HepG2 (cell line): ENCODE results near the gene AKR1A1. TPM values are rescaled to one million over a fixed set of nuclear protein-coding genes. Genes with fewer than 3 reads are reported as not detected.

Experiments
- ATAC-seq: fragments of 200-7000 bp; cut with Tn5 transposase; 3 replicates; pipeline ENCODE4 v1.9.1; 2020; ENCODE audit warnings: mild to moderate bottlenecking, moderate library complexity
- BruUV-seq: library from RNA; stranded (reverse); fragments of 400-500 nt; replicated peaks from 2 replicates; lab custom pipeline; 2021; lab: Mats Ljungman, UMichigan
- CTCF ChIA-PET: fragments of 300-600 bp; formaldehyde crosslinking; extraction: SDS; loops from one replicate; lab custom pipeline; 2021; ENCODE audit warnings: low total read pairs, inconsistent platforms, low intra/inter-chr PET ratio; lab: Yijun Ruan, JAX
- POLR2A ChIA-PET: fragments of 350-600 bp; sonication (Branson Sonifier 250); formaldehyde crosslinking; loops from one replicate; lab custom pipeline; 2020; ENCODE audit warnings: antibody characterized with exemption, inconsistent platforms; lab: Yijun Ruan, JAX
- DNase-seq: peaks from one replicate; pipeline ENCODE4 v3.0.0-alpha.2; 2015; ENCODE audit warnings: low spot score
- FAIRE-seq: peaks from 3 replicates; lab custom pipeline; 2011; peaks lifted over from hg19 to GRCh38; lab: Jason Lieb, UNC
- H2AFZ ChIP-seq: one replicate; pipeline ENCODE4 v1.6.1; 2011; ENCODE audit warnings: low read length, inconsistent platforms
- H3K27ac ChIP-seq: fragments of 300-600 bp; 3 replicates; pipeline ENCODE4 v1.8.0; 2011; ENCODE audit warnings: mixed run types, mild to moderate bottlenecking, mixed read lengths, low read length, inconsistent platforms; ENCODE audit not compliant: insufficient read depth; ENCODE audit errors: extremely low read length
- H3K27me3 ChIP-seq, 2 experiments: fragments of 200-600 bp in 1 of 2; 2 replicates in 1 of 2; 3 replicates in 1 of 2; pipeline versions ENCODE4 v1.6.0 to v1.8.0; 2011; ENCODE audit warnings: low read length in 2 of 2, mild to moderate bottlenecking in 2 of 2, moderate library complexity in 2 of 2, inconsistent platforms in 1 of 2; ENCODE audit not compliant: insufficient read depth in 2 of 2, control insufficient read depth in 1 of 2
- H3K36me3 ChIP-seq, 2 experiments: fragments of 200-600 bp in 1 of 2; replicated peaks in 1 of 2; 2 replicates in 1 of 2; 3 replicates in 1 of 2; pipeline versions ENCODE4 v1.5.1 to v1.8.0; 2011; ENCODE audit warnings: low read length in 2 of 2, inconsistent platforms in 1 of 2; ENCODE audit not compliant: insufficient read depth in 2 of 2, control insufficient read depth in 1 of 2
- H3K4me1 ChIP-seq: 2 replicates; pipeline ENCODE4 v1.5.1; 2012; ENCODE audit warnings: low read length, inconsistent platforms; ENCODE audit not compliant: insufficient read depth
- H3K4me2 ChIP-seq: 2 replicates; pipeline ENCODE4 v1.6.0; 2011; ENCODE audit warnings: low read depth, low read length, inconsistent platforms
- H3K4me3 ChIP-seq, 3 experiments: fragments of 200-600 bp in 1 of 3; sonication (generic), shearing (Covaris generic) in 1 of 3; replicated peaks in 1 of 3; 2 replicates each; pipeline ENCODE4 v1.5.1; 2011 to 2016; ENCODE audit warnings: low read length in 3 of 3, inconsistent platforms in 2 of 3, low read depth in 2 of 3, mild to moderate bottlenecking in 2 of 3, control low read depth in 1 of 3, mixed read lengths in 1 of 3; ENCODE audit not compliant: insufficient read depth in 1 of 3
- H3K79me2 ChIP-seq: one replicate; pipeline ENCODE4 v1.6.1; 2011; ENCODE audit warnings: low read length, inconsistent platforms; ENCODE audit not compliant: insufficient read depth
- H3K9ac ChIP-seq: 2 replicates; pipeline ENCODE4 v1.6.0; 2011; ENCODE audit warnings: mild to moderate bottlenecking, low read depth, low read length, inconsistent platforms; ENCODE audit not compliant: insufficient read depth
- H3K9me3 ChIP-seq: 2 replicates; pipeline ENCODE4 v1.5.1; 2012; ENCODE audit warnings: mild to moderate bottlenecking, low read length
- H4K20me1 ChIP-seq: 2 replicates; pipeline ENCODE4 v1.6.0; 2011; ENCODE audit warnings: inconsistent platforms, mild to moderate bottlenecking, low read length, moderate library complexity; ENCODE audit not compliant: insufficient read depth
- AGO1 ChIP-seq: fragments of 200-400 bp; formaldehyde crosslinking; IDR thresholded peaks from 2 replicates; pipeline ENCODE4 v1.6.1; 2017; ENCODE audit warnings: mild to moderate bottlenecking, low read depth, low read length, moderate library complexity; ENCODE audit not compliant: poor library complexity, severe bottlenecking
- ARID2 ChIP-seq: sonication (generic); formaldehyde crosslinking; IDR thresholded peaks from 2 replicates; pipeline ENCODE4 v1.8.1; 2022; ENCODE audit warnings: mild to moderate bottlenecking, missing genetic modification reagents, borderline replicate concordance
- BORCS8-MEF2B ChIP-seq: sonication (generic); formaldehyde crosslinking; IDR thresholded peaks from 2 replicates; pipeline ENCODE4 v1.8.0; 2022; ENCODE audit warnings: mild to moderate bottlenecking, missing genetic modification reagents
- CENPT ChIP-seq: sonication (generic); formaldehyde crosslinking; IDR thresholded peaks from 2 replicates; pipeline ENCODE4 v1.8.0; 2022; ENCODE audit warnings: low read depth, mild to moderate bottlenecking, moderate library complexity, missing genetic modification reagents
- FOXA1 ChIP-seq, 2 experiments: fragments of 450-650 bp in 1 of 2; sonication (generic) in 1 of 2; formaldehyde crosslinking in 1 of 2; IDR thresholded peaks; 2 replicates each; pipeline versions ENCODE4 v1.4.0 to v1.6.1; 2016 to 2020; ENCODE audit warnings: missing genetic modification reagents in 1 of 2
- GABPA ChIP-seq, 2 experiments: IDR thresholded peaks; 2 replicates each; pipeline ENCODE4 v1.6.1; 2011 to 2016; ENCODE audit warnings: low read depth in 2 of 2, low read length in 1 of 2, missing biosample characterization in 1 of 2, missing genetic modification characterization in 1 of 2
- JUN ChIP-seq: sonication (generic); formaldehyde crosslinking; IDR thresholded peaks from 2 replicates; pipeline ENCODE4 v1.4.0; 2020; ENCODE audit warnings: mild to moderate bottlenecking, missing genetic modification reagents
- MIXL1 ChIP-seq: IDR thresholded peaks from 2 replicates; pipeline ENCODE4 v1.6.1; 2016
- PLRG1 ChIP-seq: fragments of 450-650 bp; conservative IDR thresholded peaks from 2 replicates; pipeline ENCODE4 v1.6.1; 2016
- POLR2A ChIP-seq, 2 experiments: IDR thresholded peaks; 2 replicates each; pipeline ENCODE4 v1.6.1; 2011; ENCODE audit warnings: low read depth in 2 of 2, low read length in 2 of 2, mild to moderate bottlenecking in 1 of 2, moderate library complexity in 1 of 2; ENCODE audit not compliant: insufficient read depth in 1 of 2
- POLR2AphosphoS2 ChIP-seq: IDR thresholded peaks from 2 replicates; pipeline ENCODE4 v1.6.1; 2011; ENCODE audit warnings: low read depth, low read length, improper control_type of control experiment
- POLR2G ChIP-seq: fragments of 200-400 bp; formaldehyde crosslinking; IDR thresholded peaks from 2 replicates; pipeline ENCODE4 v1.6.1; 2018; ENCODE audit warnings: mild to moderate bottlenecking, low read depth, low read length, moderate library complexity
- SAP130 ChIP-seq: IDR thresholded peaks from 2 replicates; pipeline ENCODE4 v1.6.1; 2016; ENCODE audit warnings: low read depth
- SMC3 ChIP-seq: IDR thresholded peaks from 2 replicates; pipeline ENCODE4 v1.6.1; 2011; ENCODE audit warnings: low read length, improper control_type of control experiment
- SNAPC2 ChIP-seq: sonication (generic); formaldehyde crosslinking; IDR thresholded peaks from 2 replicates; pipeline ENCODE4 v1.8.1; 2022; ENCODE audit warnings: mild to moderate bottlenecking, missing genetic modification reagents
- TARDBP ChIP-seq: sonication (generic); formaldehyde crosslinking; IDR thresholded peaks from 2 replicates; pipeline ENCODE4 v1.8.0; 2022; ENCODE audit warnings: mild to moderate bottlenecking, missing genetic modification reagents
- TGIF2 ChIP-seq: IDR thresholded peaks from 2 replicates; pipeline ENCODE4 v1.6.1; 2016; ENCODE audit warnings: control low read depth, missing compliant biosample characterization
- ZKSCAN1 ChIP-seq: fragments of 150-350 bp; IDR thresholded peaks from 2 replicates; pipeline ENCODE4 v1.6.1; 2014; ENCODE audit warnings: low read length
- ZNF207 ChIP-seq: fragments of 450-650 bp; IDR thresholded peaks from 2 replicates; pipeline ENCODE4 v1.6.1; 2016; ENCODE audit warnings: antibody characterized with exemption, borderline replicate concordance
- ZNF501 ChIP-seq: sonication (generic); formaldehyde crosslinking; IDR thresholded peaks from 2 replicates; pipeline ENCODE4 v1.5.1; 2020; ENCODE audit warnings: mild to moderate bottlenecking, moderate library complexity, missing genetic modification reagents
- ZSCAN22 ChIP-seq: sonication (generic); formaldehyde crosslinking; IDR thresholded peaks from 2 replicates; pipeline ENCODE4 v1.4.0; 2020; ENCODE audit warnings: mild to moderate bottlenecking, missing genetic modification reagents
- WGBS: methylation state at CpG from one replicate; pipeline ENCODE4 v1.1.6; 2017; ENCODE audit warnings: low lambda C conversion rate; 5-methylcytosine and 5-hydroxymethylcytosine counted together
- in situ Hi-C: cut with HindIII; loops from 2 replicates; pipeline ENCODE4 v1.10.0; 2017; ENCODE audit warnings: low pct_unique_long_range_greater_than_20kb; ENCODE audit not compliant: extremely low pct_ligation_motif_present
- intact Hi-C: fragments of 100-400 bp; cut with micrococcal nuclease; formaldehyde crosslinking; loops from one replicate; pipeline ENCODE4 v1.10.0; 2022; ENCODE audit not compliant: unreplicated experiment
- polyA plus RNA-seq, 8 experiments: library from polyadenylated mRNA; depleted of rRNA in 3 of 8; stranded (reverse) in 7 of 8; unstranded in 1 of 8; fragments of >200 nt; fragmentation: Illumina TruSeq in 4 of 8; extraction: Trizol in 4 of 8; gene quantifications; 2 replicates each; pipeline versions ENCODE4 v1.2.1 to v1.2.3, GENCODE V29; 2011 to 2016; ENCODE audit warnings: low read depth in 4 of 8, missing spikeins in 1 of 8, mixed read lengths in 1 of 8; ENCODE audit not compliant: insufficient read depth in 1 of 8
- total RNA-seq, 5 experiments: library from RNA; depleted of rRNA; stranded (reverse); fragments of >200 nt; fragmentation: Illumina TruSeq; extraction: Trizol; gene quantifications; 2 replicates each; pipeline ENCODE4 v1.2.3, GENCODE V29; 2016; ENCODE audit warnings: low read depth in 1 of 5
- TF ChIP-seq, protein P1 (sequence below): IDR thresholded peaks from 2 replicates; pipeline ENCODE4 v1.6.1; 2018; ENCODE audit warnings: missing genetic modification reagents, mild to moderate bottlenecking, missing compliant biosample characterization
- TF ChIP-seq, protein P2 (sequence below): IDR thresholded peaks from 2 replicates; pipeline ENCODE4 v1.6.1; 2016

AKR1A1 gene
- total and polyA plus RNA-seq, 2 of the 13 experiments (the other 11 are each of a cell fraction or from before 2014, with no cell fraction given), result 181 to 217 TPM

DNA sequence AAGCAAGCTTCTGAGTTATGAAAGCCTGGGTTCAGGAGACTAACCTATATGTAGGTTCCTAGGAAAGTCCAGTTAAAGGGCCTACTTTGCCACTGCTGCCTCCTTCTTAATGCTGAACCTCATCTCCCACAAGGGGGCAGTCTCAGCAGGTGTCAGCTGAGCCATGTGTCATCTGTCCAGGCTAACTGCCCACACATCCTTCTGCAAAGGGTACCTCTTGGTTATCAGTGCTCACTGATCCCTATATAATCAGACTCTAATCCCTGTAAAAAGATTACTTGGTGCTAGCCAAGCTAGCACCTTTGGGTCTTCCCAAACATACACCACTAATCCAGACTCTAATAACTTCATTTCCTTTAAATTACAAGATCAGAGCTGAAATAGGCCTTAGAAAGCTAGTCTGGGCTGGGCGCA is 38.0 kb upstream of the AKR1A1 start:
- no peaks in the 10 kb centered on the region for H3K27me3 ChIP-seq
- peak; percentile 40 for ATAC-seq
- peak; percentile 76 for DNase-seq
- FAIRE-seq, result peak; percentile 68
- no peak overlapping the region for H3K9ac ChIP-seq
- no peak overlapping the region for H3K27ac ChIP-seq
- peaks cover 38 to 76% of the 10 kb centered on the region in 2 experiments for H3K36me3 ChIP-seq
- 100% methylated on average over 1 of the region's 1 CpG for WGBS
- ChIA-PET CTCF (interaction anchor here (3.6 kb wide), 1 partner anchor 57 kb away, joined by 49 read pairs; no protein-coding TSS in a partner anchor), POLR2A (interaction anchor here (0.7 to 8.0 kb wide), 8 partner anchors 9 to 81 kb away, joined by 3 to 110 read pairs (median 12); partner anchors contain the start of genes CCDC163, MMACHC and PRDX1)
- no peak overlapping the region for H3K4me3 ChIP-seq
- H3K4me1 ChIP-seq, result peaks cover 59% of the 10 kb centered on the region
- H3K4me2 ChIP-seq, result no peak overlapping the region
- in situ Hi-C loops (loop anchor here (5.0 kb wide), 1 partner anchor 55 kb away; no protein-coding TSS in a partner anchor), intact Hi-C loops (loop anchor here (1.0 kb wide), 1 partner anchor 58 kb away; no protein-coding TSS in a partner anchor)
- BruUV-seq, result no TSS peak
- no peaks in the 10 kb centered on the region for H3K9me3 ChIP-seq
- H2AFZ ChIP-seq, result no peak overlapping the region
- H4K20me1 ChIP-seq, result peaks cover 48% of the 10 kb centered on the region
- H3K79me2 ChIP-seq, result peaks cover 29% of the 10 kb centered on the region
- TF ChIP-seq BORCS8-MEF2B (CRISPR knock-in tag), result peak; percentile 65; the same call in 1 of the 2 replicates
- peak; percentile 30; the same call in 1 of the 2 replicates for TF ChIP-seq ZKSCAN1
- TF ChIP-seq SAP130 (CRISPR knock-in tag), result peak; percentile 84
- peak; percentile 85; the same call in 1 of the 2 replicates for TF ChIP-seq POLR2AphosphoS2
- TF ChIP-seq, protein P1, sequence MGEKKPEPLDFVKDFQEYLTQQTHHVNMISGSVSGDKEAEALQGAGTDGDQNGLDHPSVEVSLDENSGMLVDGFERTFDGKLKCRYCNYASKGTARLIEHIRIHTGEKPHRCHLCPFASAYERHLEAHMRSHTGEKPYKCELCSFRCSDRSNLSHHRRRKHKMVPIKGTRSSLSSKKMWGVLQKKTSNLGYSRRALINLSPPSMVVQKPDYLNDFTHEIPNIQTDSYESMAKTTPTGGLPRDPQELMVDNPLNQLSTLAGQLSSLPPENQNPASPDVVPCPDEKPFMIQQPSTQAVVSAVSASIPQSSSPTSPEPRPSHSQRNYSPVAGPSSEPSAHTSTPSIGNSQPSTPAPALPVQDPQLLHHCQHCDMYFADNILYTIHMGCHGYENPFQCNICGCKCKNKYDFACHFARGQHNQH (CRISPR knock-in tag), result 0 out of 2 replicates have a peak, but pooled peaks have one; percentile 31
- TF ChIP-seq ARID2 (CRISPR knock-in tag), result 0 out of 2 replicates have a peak, but pooled peaks have one; percentile 36
- no peak for TF ChIP-seq ZNF501
- no peak for TF ChIP-seq FOXA1 (IDR thresholded peaks at IDR 0.05)
- 0 out of 2 replicates have a peak, but pooled peaks have one; percentile 12 for TF ChIP-seq FOXA1 (CRISPR knock-in tag; IDR thresholded peaks at IDR 0.05)
- 0 out of 2 replicates have a peak, but pooled peaks have one; percentile 30 for TF ChIP-seq SNAPC2
- TF ChIP-seq JUN (CRISPR knock-in tag), result 0 out of 2 replicates have a peak, but pooled peaks have one; percentile 37
- TF ChIP-seq ZSCAN22 (CRISPR knock-in tag), result 0 out of 2 replicates have a peak, but pooled peaks have one; percentile 38
- TF ChIP-seq CENPT (CRISPR knock-in tag), result no peak
- TF ChIP-seq TGIF2, result peak; percentile 98
- TF ChIP-seq MIXL1 (CRISPR knock-in tag), result 0 out of 2 replicates have a peak, but pooled peaks have one; percentile 27
- TF ChIP-seq TARDBP (CRISPR knock-in tag), result peak; percentile 48; the same call in 1 of the 2 replicates
- TF ChIP-seq GABPA (IDR thresholded peaks at IDR 0.05; ENCODE audit: low read depth, low read length), result no peak
- no peak for TF ChIP-seq GABPA (CRISPR knock-in tag; IDR thresholded peaks at IDR 0.05; ENCODE audit: low read depth)
- TF ChIP-seq POLR2A (IDR thresholded peaks at IDR 0.05; ENCODE audit: insufficient read depth in 1 of 2, low read depth in 2 of 2, low read length in 2 of 2), result peak in 1 of 2 experiments; percentile 64; a peak in 2 of 4 replicates
- TF ChIP-seq AGO1, result no peak
- TF ChIP-seq PLRG1, result no peak
- no peak for TF ChIP-seq ZNF207
- TF ChIP-seq POLR2G, result 0 out of 2 replicates have a peak, but pooled peaks have one; percentile 44
- TF ChIP-seq SMC3, result peak; percentile 91; the same call in 1 of the 2 replicates
- TF ChIP-seq, protein P2, sequence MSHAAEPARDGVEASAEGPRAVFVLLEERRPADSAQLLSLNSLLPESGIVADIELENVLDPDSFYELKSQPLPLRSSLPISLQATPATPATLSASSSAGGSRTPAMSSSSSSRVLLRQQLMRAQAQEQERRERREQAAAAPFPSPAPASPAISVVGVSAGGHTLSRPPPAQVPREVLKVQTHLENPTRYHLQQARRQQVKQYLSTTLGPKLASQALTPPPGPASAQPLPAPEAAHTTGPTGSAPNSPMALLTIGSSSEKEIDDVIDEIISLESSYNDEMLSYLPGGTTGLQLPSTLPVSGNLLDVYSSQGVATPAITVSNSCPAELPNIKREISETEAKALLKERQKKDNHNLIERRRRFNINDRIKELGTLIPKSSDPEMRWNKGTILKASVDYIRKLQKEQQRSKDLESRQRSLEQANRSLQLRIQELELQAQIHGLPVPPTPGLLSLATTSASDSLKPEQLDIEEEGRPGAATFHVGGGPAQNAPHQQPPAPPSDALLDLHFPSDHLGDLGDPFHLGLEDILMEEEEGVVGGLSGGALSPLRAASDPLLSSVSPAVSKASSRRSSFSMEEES (CRISPR knock-in tag), result 0 out of 2 replicates have a peak, but pooled peaks have one; percentile 26
